ENCODE measurements around the gene TNFRSF17. TPM values are rescaled to one million over a fixed set of nuclear protein-coding genes. Genes with fewer than 3 reads are reported as not detected.
A peak's percentile ranks its signal among the peaks of the same experiment; 100 is the strongest.

Gene TNFRSF17
- total RNA-seq, 1 donor from 2014 or later = not detected

DNA sequence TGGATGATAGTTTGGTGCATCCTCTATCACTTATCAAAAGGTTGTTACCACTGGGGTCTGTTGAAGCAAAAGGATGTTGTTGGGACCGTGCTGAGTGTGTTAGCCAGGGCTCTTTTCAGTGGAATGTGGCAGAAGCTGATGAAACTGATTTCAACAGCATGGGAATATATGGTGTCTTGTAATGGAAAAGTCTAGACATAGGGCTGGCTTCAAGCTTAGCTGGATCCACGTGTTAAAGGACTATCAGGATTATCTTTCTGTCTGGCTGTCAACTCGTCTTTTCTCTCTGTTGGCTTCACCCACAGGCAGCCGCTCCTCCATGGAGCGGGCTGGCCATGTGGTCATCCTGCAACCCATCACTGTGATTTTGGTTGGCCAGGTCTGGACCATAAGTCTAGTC is 20.2 kb downstream of the TNFRSF17 start:
- no peak overlapping the region for H3K9ac ChIP-seq (ENCODE audit: low read depth in 1 of 3, low read length in 3 of 3)
- H3K9me3 ChIP-seq (ENCODE audit: control insufficient read depth in 3 of 3, low read length in 3 of 3) = no peaks in the 10 kb centered on the region
- no peak overlapping the region for H3K27ac ChIP-seq (ENCODE audit: low read depth, low read length)
- H3K4me1 ChIP-seq (ENCODE audit: control insufficient read depth in 3 of 3, insufficient read depth in 3 of 3, low read length in 3 of 3) = peaks cover 0 to 5% (median 3%) of the 10 kb centered on the region in 3 donors
- H3K4me3 ChIP-seq (ENCODE audit: low read length in 3 of 3) = no peak overlapping the region
- no peaks in the 10 kb centered on the region for H3K27me3 ChIP-seq (ENCODE audit: control insufficient read depth in 3 of 3, insufficient read depth in 3 of 3, low read length in 3 of 3)
- no peaks in the 10 kb centered on the region for H3K36me3 ChIP-seq (ENCODE audit: control insufficient read depth in 3 of 3, insufficient read depth in 3 of 3, low read length in 3 of 3)

DNA sequence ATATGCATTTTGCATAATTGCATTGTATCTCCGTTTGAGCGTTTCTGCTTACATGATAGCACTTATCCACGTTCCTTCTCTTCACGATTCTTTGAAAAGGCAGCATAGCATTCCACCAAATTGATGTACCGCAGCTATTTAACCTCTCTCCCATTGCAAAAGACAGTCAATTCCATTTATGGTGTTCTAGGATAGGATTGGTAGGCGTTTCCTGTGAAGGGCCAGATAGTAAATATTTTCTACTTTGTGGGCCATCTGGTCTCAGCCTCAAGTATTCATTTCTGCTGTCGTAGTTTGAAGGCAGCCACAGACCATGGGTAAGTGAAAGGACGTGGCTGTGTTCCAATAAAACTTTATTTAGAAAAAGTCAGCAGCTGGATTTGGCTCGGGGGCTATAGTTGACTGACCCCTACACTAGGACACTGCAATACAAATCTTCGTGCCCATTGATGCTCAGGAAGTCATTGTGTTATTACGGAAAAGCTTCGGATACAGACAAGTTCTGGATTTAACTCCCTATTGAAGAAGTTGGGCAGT is 21.6 kb downstream of the TNFRSF17 start:
- no peak overlapping the region for H3K4me3 ChIP-seq (ENCODE audit: low read length in 3 of 3)
- H3K36me3 ChIP-seq (ENCODE audit: control insufficient read depth in 3 of 3, insufficient read depth in 3 of 3, low read length in 3 of 3) = no peaks in the 10 kb centered on the region
- H3K27me3 ChIP-seq (ENCODE audit: control insufficient read depth in 3 of 3, insufficient read depth in 3 of 3, low read length in 3 of 3) = no peaks in the 10 kb centered on the region
- peaks cover 0 to 5% (median 3%) of the 10 kb centered on the region in 3 donors for H3K4me1 ChIP-seq (ENCODE audit: control insufficient read depth in 3 of 3, insufficient read depth in 3 of 3, low read length in 3 of 3)
- H3K27ac ChIP-seq (ENCODE audit: low read depth, low read length) = no peak overlapping the region
- H3K9me3 ChIP-seq (ENCODE audit: control insufficient read depth in 3 of 3, low read length in 3 of 3) = no peaks in the 10 kb centered on the region
- H3K9ac ChIP-seq (ENCODE audit: low read depth in 1 of 3, low read length in 3 of 3) = no peak overlapping the region

DNA sequence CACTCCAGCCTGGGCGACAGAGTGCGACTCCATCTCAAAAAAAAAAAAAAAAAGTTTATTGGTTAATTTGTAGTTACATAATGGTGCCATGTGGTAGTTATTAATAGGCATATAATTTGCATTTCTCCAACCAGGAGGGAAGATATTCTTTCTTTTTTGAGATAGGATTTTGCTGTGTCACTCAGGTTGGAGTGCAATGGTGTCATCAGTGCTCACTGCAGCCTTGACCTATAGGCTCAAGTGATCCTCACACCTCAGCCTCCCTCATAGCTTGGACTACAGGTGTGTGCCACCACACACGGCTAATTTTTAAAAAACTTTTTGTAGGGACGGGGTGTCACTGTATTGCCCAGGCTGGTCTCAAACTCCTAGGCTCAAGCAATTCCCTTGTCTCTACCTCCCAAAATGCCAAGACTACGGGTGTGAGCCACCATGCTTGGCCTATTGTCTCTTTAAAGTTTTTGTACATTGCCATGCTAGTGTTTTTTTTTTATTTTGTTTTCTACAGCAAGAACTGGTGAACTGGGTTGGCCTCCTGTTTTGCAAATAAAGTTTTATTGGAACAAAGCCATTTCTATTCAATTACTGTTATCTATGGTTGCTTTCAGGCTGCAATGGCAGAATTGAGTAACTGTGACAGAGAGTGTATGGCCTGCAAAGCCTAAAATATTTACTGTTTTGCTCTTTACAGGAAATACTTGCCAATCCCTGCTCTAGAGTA is 23.4 kb downstream of the TNFRSF17 start:
- H3K4me3 ChIP-seq (ENCODE audit: low read length in 3 of 3) = no peak overlapping the region
- no peaks in the 10 kb centered on the region for H3K36me3 ChIP-seq (ENCODE audit: control insufficient read depth in 3 of 3, insufficient read depth in 3 of 3, low read length in 3 of 3)
- H3K9me3 ChIP-seq (ENCODE audit: control insufficient read depth in 3 of 3, low read length in 3 of 3) = no peaks in the 10 kb centered on the region
- no peak overlapping the region for H3K27ac ChIP-seq (ENCODE audit: low read depth, low read length)
- H3K4me1 ChIP-seq (ENCODE audit: control insufficient read depth in 3 of 3, insufficient read depth in 3 of 3, low read length in 3 of 3) = peaks cover 0 to 5% (median 3%) of the 10 kb centered on the region in 3 donors
- H3K27me3 ChIP-seq (ENCODE audit: control insufficient read depth in 3 of 3, insufficient read depth in 3 of 3, low read length in 3 of 3) = no peaks in the 10 kb centered on the region
- H3K9ac ChIP-seq (ENCODE audit: low read depth in 1 of 3, low read length in 3 of 3) = no peak overlapping the region

DNA sequence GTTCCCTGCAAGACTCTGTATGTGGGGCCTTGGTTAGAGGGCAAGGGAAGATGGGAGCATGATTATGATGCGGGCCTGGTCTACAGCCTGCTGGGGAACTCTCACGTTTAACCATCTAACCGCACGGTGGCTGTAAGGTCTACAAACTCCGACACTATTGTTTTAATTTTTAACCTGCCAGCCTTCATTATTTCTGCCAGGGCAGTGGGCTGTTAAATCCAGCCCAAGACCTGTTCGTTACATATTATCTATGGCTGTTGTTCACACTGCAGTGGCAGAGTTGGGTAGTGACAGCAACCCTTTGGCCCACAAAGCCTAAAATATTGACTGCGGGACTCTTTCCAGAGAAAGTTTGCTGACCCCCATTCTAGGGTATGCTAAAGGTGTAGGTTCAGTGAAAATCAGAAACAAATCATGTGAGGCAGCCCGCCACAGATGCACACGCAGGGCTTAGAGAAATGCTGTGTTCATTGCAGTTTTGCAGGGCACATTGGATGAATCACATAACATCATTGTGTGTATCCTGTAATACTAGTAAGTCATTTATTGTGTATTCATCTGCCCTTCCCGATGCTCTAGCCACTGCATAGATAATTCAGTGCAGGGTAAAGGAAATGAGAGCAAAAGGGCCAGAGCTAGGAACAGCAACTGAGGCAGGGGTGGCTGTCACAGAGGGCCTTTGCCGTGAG is 25.8 kb downstream of the TNFRSF17 start:
- Histone ChIP-seq H3K9me3 (ENCODE audit: control insufficient read depth in 3 of 3, low read length in 3 of 3) (no peaks in the 10 kb centered on the region), H3K4me1 (ENCODE audit: control insufficient read depth in 3 of 3, insufficient read depth in 3 of 3, low read length in 3 of 3) (peaks cover 3 to 11% (median 6%) of the 10 kb centered on the region in 3 donors), H3K9ac (ENCODE audit: low read depth in 1 of 3, low read length in 3 of 3) (no peak overlapping the region), H3K27ac (ENCODE audit: low read depth, low read length) (no peak overlapping the region), H3K4me3 (ENCODE audit: low read length in 3 of 3) (no peak overlapping the region), H3K36me3 (ENCODE audit: control insufficient read depth in 3 of 3, insufficient read depth in 3 of 3, low read length in 3 of 3) (no peaks in the 10 kb centered on the region), H3K27me3 (ENCODE audit: control insufficient read depth in 3 of 3, insufficient read depth in 3 of 3, low read length in 3 of 3) (no peaks in the 10 kb centered on the region)

DNA sequence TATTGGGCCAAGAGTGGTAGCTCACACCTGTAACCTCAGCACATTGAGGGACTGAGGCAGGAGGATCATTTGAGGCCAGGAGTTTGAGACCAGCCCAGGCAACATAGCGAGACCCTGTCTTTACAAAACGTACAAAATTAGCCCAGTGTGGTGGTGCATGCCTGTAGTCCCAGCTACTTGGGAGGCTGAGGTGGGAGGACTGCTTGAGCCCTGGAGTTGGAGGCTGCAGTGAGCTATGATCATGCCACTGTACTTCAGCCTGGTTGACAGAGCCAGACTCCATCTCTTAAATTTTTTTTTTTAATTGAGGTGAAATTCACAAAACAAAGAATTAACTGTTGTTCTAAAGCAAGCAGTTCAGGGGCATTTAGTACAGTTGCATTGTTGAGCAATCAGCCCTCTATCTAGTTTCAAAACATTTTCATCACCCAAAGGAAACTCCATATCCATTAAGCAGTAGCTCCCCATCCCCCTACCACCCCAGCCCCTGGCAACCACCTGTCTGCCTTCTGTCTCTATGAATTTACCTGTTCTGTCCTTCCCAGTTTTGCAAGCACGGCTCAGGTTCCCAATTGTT is 27.1 kb downstream of the TNFRSF17 start:
- Histone ChIP-seq H3K36me3 (ENCODE audit: control insufficient read depth in 3 of 3, insufficient read depth in 3 of 3, low read length in 3 of 3) (no peaks in the 10 kb centered on the region), H3K27me3 (ENCODE audit: control insufficient read depth in 3 of 3, insufficient read depth in 3 of 3, low read length in 3 of 3) (no peaks in the 10 kb centered on the region), H3K4me3 (ENCODE audit: low read length in 3 of 3) (no peak overlapping the region), H3K9ac (ENCODE audit: low read depth in 1 of 3, low read length in 3 of 3) (no peak overlapping the region), H3K9me3 (ENCODE audit: control insufficient read depth in 3 of 3, low read length in 3 of 3) (no peaks in the 10 kb centered on the region), H3K4me1 (ENCODE audit: control insufficient read depth in 3 of 3, insufficient read depth in 3 of 3, low read length in 3 of 3) (peaks cover 11 to 18% (median 11%) of the 10 kb centered on the region in 3 donors), H3K27ac (ENCODE audit: low read depth, low read length) (no peak overlapping the region)

DNA sequence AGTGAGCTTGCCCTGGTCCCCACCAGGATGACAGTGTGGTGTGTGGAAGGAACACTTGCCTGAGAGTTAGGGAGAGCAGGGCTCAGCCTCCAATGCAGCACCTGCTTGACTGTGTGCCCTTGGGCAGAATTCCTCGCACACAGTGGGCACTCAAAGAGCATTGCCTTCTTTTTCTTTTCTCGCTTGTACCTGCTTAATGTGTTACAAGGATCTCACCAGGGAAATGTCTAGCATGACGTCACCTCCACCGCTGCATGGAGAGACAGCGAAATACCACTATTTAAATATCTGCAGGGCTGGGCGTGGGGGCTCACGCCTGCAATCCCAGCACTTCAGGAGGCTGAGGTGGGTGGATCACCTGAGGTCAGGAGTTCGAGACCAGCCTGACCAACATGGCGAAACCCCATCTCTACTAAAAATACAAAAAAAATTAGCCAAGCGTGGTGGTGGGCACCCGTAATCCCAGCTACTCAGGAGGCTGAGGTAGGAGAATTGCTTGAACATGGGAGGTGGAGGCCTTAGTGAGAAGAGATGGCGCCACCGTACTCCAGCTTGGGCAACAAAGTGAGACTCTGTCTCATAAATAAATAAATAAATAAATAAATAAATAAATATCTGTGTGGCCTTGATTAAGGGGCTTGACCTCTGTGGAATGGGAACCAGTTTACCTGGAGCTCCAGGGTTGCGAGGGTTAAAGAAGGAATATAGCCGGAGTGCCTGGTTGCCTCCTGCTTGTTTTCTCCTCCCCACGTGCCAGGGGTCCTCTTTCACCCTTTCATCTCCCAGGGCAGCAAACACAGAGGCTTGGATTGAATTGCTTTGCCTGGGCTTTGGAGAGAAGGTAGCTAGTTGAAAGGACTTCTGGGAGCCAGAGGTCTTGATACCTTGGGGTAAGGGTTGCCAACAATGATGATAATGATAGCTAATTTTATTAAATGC is 27.8 kb downstream of the TNFRSF17 start:
- peaks cover 0 to 2% (median 0%) of the 10 kb centered on the region in 3 donors for H3K36me3 ChIP-seq (ENCODE audit: control insufficient read depth in 3 of 3, insufficient read depth in 3 of 3, low read length in 3 of 3)

DNA sequence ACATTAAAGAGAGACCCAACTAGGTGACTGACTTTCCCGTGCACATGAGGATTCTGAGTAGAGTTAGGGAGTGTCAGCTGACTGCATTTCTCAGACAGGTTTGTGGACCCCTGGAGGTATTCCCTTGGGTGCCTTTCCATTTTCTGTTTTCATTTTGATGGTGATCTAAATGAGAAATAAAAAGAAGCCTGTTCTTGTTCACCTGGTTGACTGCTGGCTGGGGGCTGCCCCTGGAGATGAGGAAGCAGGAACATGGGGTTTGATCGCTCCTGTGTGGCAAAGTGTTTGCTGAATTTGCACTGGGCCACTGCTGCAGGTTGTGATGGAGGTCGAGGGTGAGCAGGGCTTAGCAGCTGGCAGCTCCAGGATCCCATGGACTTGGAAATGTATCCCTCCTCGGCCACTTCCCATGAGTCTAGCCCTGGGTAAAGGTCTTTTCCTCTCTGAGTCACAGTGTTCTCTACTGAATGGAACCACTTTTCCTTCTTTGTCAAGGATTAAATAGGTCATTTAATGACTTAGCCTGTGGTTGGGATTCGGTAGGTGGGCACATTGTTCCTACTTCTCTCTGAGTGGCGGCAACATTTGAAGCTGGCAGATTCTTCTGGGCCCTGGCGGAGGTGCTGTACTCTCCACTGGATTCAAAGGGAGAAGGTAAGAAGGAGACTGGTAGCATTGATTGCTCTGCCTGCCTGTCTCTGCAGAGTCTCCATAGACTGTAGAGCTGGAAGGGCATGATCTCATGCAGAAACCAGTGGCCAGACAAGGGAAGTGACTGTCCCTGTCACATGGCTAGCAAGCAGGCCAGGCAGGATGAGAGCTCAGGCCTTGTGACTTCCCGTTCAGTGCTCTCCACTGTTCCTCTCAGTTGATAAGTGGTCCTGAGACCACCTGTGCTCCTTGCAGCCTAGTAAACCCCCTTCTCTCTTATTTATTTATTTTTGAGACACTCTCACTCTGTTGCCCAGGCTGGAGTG is 29.4 kb downstream of the TNFRSF17 start:
- Histone ChIP-seq H3K9me3 (ENCODE audit: control insufficient read depth in 3 of 3, low read length in 3 of 3) (no peaks in the 10 kb centered on the region), H3K4me3 (ENCODE audit: low read length in 3 of 3) (no peak overlapping the region), H3K27me3 (ENCODE audit: control insufficient read depth in 3 of 3, insufficient read depth in 3 of 3, low read length in 3 of 3) (no peaks in the 10 kb centered on the region), H3K27ac (ENCODE audit: low read depth, low read length) (peak overlapping the region; percentile 52), H3K9ac (ENCODE audit: low read depth in 1 of 3, low read length in 3 of 3) (no peak overlapping the region), H3K4me1 (ENCODE audit: control insufficient read depth in 3 of 3, insufficient read depth in 3 of 3, low read length in 3 of 3) (peaks cover 11 to 19% (median 12%) of the 10 kb centered on the region in 3 donors), H3K36me3 (ENCODE audit: control insufficient read depth in 3 of 3, insufficient read depth in 3 of 3, low read length in 3 of 3) (peaks cover 0 to 4% (median 0%) of the 10 kb centered on the region in 3 donors)

More for the DNA sequence above, 27.8 kb downstream of the TNFRSF17 start:
- Histone ChIP-seq H3K27ac (ENCODE audit: low read depth, low read length) (no peak overlapping the region), H3K4me3 (ENCODE audit: low read length in 3 of 3) (no peak overlapping the region), H3K27me3 (ENCODE audit: control insufficient read depth in 3 of 3, insufficient read depth in 3 of 3, low read length in 3 of 3) (no peaks in the 10 kb centered on the region), H3K9me3 (ENCODE audit: control insufficient read depth in 3 of 3, low read length in 3 of 3) (no peaks in the 10 kb centered on the region), H3K4me1 (ENCODE audit: control insufficient read depth in 3 of 3, insufficient read depth in 3 of 3, low read length in 3 of 3) (peaks cover 12 to 19% (median 12%) of the 10 kb centered on the region in 3 donors), H3K9ac (ENCODE audit: low read depth in 1 of 3, low read length in 3 of 3) (no peak overlapping the region)

DNA sequence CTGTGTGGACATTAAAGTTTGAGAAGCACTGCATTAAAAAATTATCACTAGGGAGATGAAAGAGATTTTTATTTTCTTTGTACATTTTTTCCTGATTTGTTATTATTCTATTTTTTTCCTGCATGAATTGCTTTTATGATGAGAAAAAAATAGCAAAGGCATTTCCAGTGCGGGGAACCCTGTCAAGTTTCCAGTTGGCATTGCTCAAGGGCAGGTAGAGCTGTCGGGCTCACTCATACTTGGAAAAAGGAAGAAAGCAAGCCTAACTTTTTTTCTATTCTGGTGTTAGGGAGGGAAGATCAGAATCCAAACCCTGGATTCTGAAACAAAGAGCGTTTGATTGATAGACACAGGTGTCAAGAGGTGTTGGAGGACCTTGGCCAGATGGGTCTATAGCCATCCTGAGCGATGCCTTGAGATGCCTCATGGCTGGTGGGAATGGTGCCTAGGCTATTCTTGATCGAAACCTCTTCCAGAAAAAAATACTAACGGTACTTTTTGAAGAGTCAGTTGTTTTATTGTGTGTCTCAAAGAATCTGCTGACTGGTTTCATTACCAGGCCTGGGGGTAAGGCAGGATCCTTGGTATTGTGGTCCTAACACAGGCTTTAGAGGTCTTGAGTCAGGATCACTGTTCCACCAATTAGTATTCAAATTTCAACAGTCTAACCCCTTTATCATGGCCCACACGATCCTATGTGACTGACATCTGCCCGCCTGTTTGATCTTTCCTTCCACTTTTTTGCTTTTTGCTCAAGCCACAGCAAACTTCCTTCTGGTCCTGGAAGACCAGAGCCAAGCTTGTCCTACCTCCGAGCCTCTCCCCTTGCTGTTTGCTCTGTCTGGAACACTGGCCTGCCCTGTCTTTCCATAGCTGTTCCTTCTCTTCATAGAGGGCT is 31.7 kb downstream of the TNFRSF17 start:
- Histone ChIP-seq H3K27ac (ENCODE audit: low read depth, low read length) (peak overlapping the region; percentile 4), H3K4me3 (ENCODE audit: low read length in 3 of 3) (no peak overlapping the region), H3K9ac (ENCODE audit: low read depth in 1 of 3, low read length in 3 of 3) (no peak overlapping the region), H3K9me3 (ENCODE audit: control insufficient read depth in 3 of 3, low read length in 3 of 3) (no peaks in the 10 kb centered on the region), H3K27me3 (ENCODE audit: control insufficient read depth in 3 of 3, insufficient read depth in 3 of 3, low read length in 3 of 3) (no peaks in the 10 kb centered on the region), H3K36me3 (ENCODE audit: control insufficient read depth in 3 of 3, insufficient read depth in 3 of 3, low read length in 3 of 3) (peaks cover 0 to 4% (median 3%) of the 10 kb centered on the region in 3 donors), H3K4me1 (ENCODE audit: control insufficient read depth in 3 of 3, insufficient read depth in 3 of 3, low read length in 3 of 3) (peaks cover 11 to 15% (median 12%) of the 10 kb centered on the region in 3 donors)
